Right lobe of liver (tissue), 6 donors: ENCODE data around the gene PIWIL1. TPM values are rescaled to one million over a fixed set of nuclear protein-coding genes. Genes with fewer than 3 reads are reported as not detected.

Experiments used
- ATAC-seq, 4 donors: fragments of 200-7000 bp; cut with Tn5 transposase; one replicate each; pipeline ENCODE4 v1.9.1; 2020; ENCODE audit warnings: mild to moderate bottlenecking in 4 of 4, moderate library complexity in 4 of 4
- DNase-seq, 3 donors: peaks; one replicate each; pipeline ENCODE4 v3.0.0-alpha.2; 2020
- H3K27ac ChIP-seq, 3 donors: fragments of 200-600 bp; one replicate each; pipeline ENCODE4 v1.8.0; 2022
- H3K27me3 ChIP-seq, 2 donors: fragments of 200-600 bp; one replicate each; pipeline ENCODE4 v1.8.0; 2022
- H3K36me3 ChIP-seq, 4 donors: fragments of 200-600 bp; sonication (generic) in 1 of 4; one replicate each; pipeline versions ENCODE4 v1.5.1 to v1.8.0; 2017 to 2022; ENCODE audit warnings: control low read depth in 1 of 4
- H3K4me1 ChIP-seq, 4 donors: fragments of 200-600 bp; sonication (generic) in 1 of 4; one replicate each; pipeline versions ENCODE4 v1.5.1 to v1.8.0; 2017 to 2022; ENCODE audit warnings: control low read depth in 1 of 4
- H3K4me3 ChIP-seq, 3 donors: fragments of 200-600 bp; one replicate each; pipeline ENCODE4 v1.8.0; 2022
- H3K9me3 ChIP-seq, 4 donors: fragments of 200-600 bp; sonication (generic) in 1 of 4; one replicate each; pipeline versions ENCODE4 v1.5.1 to v1.8.0; 2017 to 2022; ENCODE audit warnings: control low read depth in 1 of 4
- POLR2A ChIP-seq: fragments of 450-650 bp; IDR thresholded peaks from one replicate; pipeline ENCODE4 v1.6.1; 2017; ENCODE audit warnings: antibody characterized with exemption, mild to moderate bottlenecking
- WGBS: methylation state at CpG from one replicate; pipeline ENCODE4 v1.1.6; 2018; ENCODE audit warnings: low coverage, low lambda C conversion rate; ENCODE audit not compliant: insufficient coverage; ENCODE audit errors: missing lambda C conversion rate; 5-methylcytosine and 5-hydroxymethylcytosine counted together
- intact Hi-C, 2 donors: fragments of 100-400 bp; cut with DNase I; formaldehyde crosslinking; loops; one replicate each; pipeline versions ENCODE4 v1.11.2 to v1.14.1; 2022
- total RNA-seq, 6 experiments: library from RNA; depleted of rRNA in 2 of 6; stranded (reverse); fragments of >200 nt in 2 of 6; fragmentation: NEBNext Ultra II Directional in 3 of 6; extraction: Animal tissue kit (Norgen Biotek cat#: 25700) in 3 of 6; gene quantifications; one replicate each; pipeline versions ENCODE4 v1.1.0 to v1.2.4, GENCODE V29; 2016 to 2023
- TF ChIP-seq, protein P1 (sequence below), 4 donors: fragments of 200-600 bp in 3 of 4; fragments of 450-650 bp in 1 of 4; IDR thresholded peaks; one replicate each; pipeline versions ENCODE4 v1.5.1 to v1.8.0; 2016 to 2022; ENCODE audit warnings: antibody characterized with exemption in 4 of 4, mild to moderate bottlenecking in 2 of 4
- donor health status: DM: no; HTN: yes; CAD: no.
- donor health status: DM: no; HTN: no; CAD: no.
- donor health status: DM: no; HTN: no; CAD: no.
- donor health status: DM: no; HTN: yes; CAD: no.
- donor health status: DM: no; HTN: yes; CAD: no.

PIWIL1 gene
- total RNA-seq, 6 experiments from 2014 or later, result not detected

DNA sequence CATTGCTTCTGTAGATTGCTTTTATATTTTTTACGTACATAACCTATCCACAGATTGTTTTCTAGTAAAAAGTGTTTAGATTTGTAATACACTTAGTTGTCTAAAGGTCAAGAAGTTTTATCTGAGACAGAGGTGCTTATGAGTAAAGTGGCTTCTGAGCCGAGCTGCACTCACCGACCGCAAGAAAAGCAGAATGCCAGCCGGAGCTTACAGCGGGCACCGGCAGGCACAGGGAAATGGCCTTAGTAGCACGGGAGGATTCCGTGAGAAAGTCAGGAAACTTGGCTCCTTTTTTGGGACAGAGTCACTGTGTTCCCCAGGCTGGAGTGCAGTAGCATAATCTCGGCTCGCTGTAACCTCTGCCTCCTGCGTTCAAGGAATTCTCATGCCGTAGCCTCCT, 29.8 kb downstream of the PIWIL1 start:
- intact Hi-C loops, result no loop called here
- H3K4me3 ChIP-seq, result no peak overlapping the region
- no peak for TF ChIP-seq POLR2A
- H3K27me3 ChIP-seq, result peaks cover 0 to 4% of the 10 kb centered on the region in 2 donors
- no peaks in the 10 kb centered on the region for H3K4me1 ChIP-seq
- H3K9me3 ChIP-seq, result no peaks in the 10 kb centered on the region
- H3K36me3 ChIP-seq, result no peaks in the 10 kb centered on the region
- WGBS, result 81% methylated on average over 9 of the region's 13 CpGs
- H3K27ac ChIP-seq, result no peak overlapping the region
- ATAC-seq (no peak), DNase-seq (no peak)

DNA sequence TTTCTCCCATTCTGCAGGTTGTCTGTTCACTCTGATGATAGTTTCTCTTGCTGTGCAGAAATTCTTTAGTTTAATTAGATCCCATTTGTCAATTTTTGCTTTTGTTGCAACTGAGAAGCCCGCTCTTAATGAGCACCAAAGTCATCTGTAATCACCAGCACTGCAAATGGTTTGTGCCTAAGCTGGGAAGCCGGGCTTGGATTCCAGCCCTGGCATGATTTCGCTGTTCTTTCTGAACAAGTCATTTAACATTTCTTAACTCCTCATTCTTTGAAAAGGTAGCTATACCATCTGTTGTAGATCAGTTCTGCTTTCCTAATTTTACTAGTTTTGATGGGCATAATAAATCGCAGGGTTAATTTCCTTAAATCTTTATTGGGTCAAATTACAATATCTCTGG, 32.1 kb downstream of the PIWIL1 start:
- Histone ChIP-seq H3K4me1 (no peaks in the 10 kb centered on the region), H3K36me3 (no peaks in the 10 kb centered on the region), H3K27ac (no peak overlapping the region), H3K9me3 (no peaks in the 10 kb centered on the region), H3K27me3 (peaks cover 0 to 4% of the 10 kb centered on the region in 2 donors), H3K4me3 (no peak overlapping the region)
- intact Hi-C loops, result no loop called here
- TF ChIP-seq, protein P1, sequence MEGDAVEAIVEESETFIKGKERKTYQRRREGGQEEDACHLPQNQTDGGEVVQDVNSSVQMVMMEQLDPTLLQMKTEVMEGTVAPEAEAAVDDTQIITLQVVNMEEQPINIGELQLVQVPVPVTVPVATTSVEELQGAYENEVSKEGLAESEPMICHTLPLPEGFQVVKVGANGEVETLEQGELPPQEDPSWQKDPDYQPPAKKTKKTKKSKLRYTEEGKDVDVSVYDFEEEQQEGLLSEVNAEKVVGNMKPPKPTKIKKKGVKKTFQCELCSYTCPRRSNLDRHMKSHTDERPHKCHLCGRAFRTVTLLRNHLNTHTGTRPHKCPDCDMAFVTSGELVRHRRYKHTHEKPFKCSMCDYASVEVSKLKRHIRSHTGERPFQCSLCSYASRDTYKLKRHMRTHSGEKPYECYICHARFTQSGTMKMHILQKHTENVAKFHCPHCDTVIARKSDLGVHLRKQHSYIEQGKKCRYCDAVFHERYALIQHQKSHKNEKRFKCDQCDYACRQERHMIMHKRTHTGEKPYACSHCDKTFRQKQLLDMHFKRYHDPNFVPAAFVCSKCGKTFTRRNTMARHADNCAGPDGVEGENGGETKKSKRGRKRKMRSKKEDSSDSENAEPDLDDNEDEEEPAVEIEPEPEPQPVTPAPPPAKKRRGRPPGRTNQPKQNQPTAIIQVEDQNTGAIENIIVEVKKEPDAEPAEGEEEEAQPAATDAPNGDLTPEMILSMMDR (IDR thresholded peaks at IDR 0.05), result no peak
- TF ChIP-seq POLR2A, result no peak
- WGBS, result 74% methylated on average over 4 of the region's 4 CpGs
- no peak for DNase-seq
- no peak for ATAC-seq

DNA sequence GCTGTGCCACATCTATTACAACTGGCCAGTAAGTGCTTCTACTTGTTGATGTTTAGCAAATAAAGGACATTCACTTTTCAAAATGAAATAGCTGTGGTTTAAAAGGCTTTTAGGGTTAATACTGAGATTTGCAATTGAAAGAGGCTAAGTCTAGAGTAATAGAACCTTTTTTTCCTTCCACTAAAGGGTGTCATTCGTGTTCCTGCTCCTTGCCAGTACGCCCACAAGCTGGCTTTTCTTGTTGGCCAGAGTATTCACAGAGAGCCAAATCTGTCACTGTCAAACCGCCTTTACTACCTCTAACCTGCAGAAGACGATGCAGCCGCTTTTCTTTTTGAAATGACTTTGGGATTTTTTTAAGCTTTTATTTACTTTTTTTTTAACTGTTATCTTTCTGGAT, 33.6 kb downstream of the PIWIL1 start:
- Histone ChIP-seq H3K27me3 (peaks cover 0 to 4% of the 10 kb centered on the region in 2 donors), H3K4me3 (no peak overlapping the region), H3K36me3 (no peaks in the 10 kb centered on the region), H3K9me3 (no peaks in the 10 kb centered on the region), H3K27ac (no peak overlapping the region), H3K4me1 (no peaks in the 10 kb centered on the region)
- intact Hi-C loops, result no loop called here
- 14% methylated on average over 5 of the region's 5 CpGs for WGBS
- TF ChIP-seq POLR2A, result no peak
- TF ChIP-seq, protein P1 (IDR thresholded peaks at IDR 0.05), result no peak
- no peak for ATAC-seq
- no peak for DNase-seq

- TF ChIP-seq, protein P1 (IDR thresholded peaks at IDR 0.05), result no peak
- TF ChIP-seq POLR2A, result no peak
- Histone ChIP-seq H3K4me1 (no peaks in the 10 kb centered on the region), H3K27ac (no peak overlapping the region), H3K9me3 (no peaks in the 10 kb centered on the region), H3K36me3 (no peaks in the 10 kb centered on the region), H3K4me3 (no peak overlapping the region), H3K27me3 (peaks cover 0 to 4% of the 10 kb centered on the region in 2 donors)
- WGBS, result 55% methylated on average over 4 of the region's 4 CpGs
- no peak for ATAC-seq
- no peak for DNase-seq
- intact Hi-C loops, result no loop called here
Measured at GRCh38 chr12:130372936-130373335, 35.2 kb downstream of the PIWIL1 start.

- Histone ChIP-seq H3K27me3 (peaks cover 0 to 4% of the 10 kb centered on the region in 2 donors), H3K27ac (no peak overlapping the region), H3K4me3 (no peak overlapping the region), H3K4me1 (no peaks in the 10 kb centered on the region), H3K36me3 (no peaks in the 10 kb centered on the region), H3K9me3 (no peaks in the 10 kb centered on the region)
- 79% methylated on average over 4 of the region's 4 CpGs for WGBS
- ATAC-seq, result no peak
- intact Hi-C loops, result no loop called here
- TF ChIP-seq POLR2A, result no peak
- TF ChIP-seq, protein P1 (IDR thresholded peaks at IDR 0.05), result no peak
- DNase-seq, result no peak
Measured at GRCh38 chr12:130374083-130374482, 36.4 kb downstream of the PIWIL1 start.
